HG03342 (cell line): ENCODE results near the gene MKNK2.

Experiments
- ATAC-seq: cut with Tn5 transposase; IDR thresholded peaks from one replicate; pipeline ENCODE4 v1.9.1; 2021; ENCODE audit warnings: mild to moderate bottlenecking, moderate library complexity; ENCODE audit not compliant: unreplicated experiment

The MKNK2 gene

DNA sequence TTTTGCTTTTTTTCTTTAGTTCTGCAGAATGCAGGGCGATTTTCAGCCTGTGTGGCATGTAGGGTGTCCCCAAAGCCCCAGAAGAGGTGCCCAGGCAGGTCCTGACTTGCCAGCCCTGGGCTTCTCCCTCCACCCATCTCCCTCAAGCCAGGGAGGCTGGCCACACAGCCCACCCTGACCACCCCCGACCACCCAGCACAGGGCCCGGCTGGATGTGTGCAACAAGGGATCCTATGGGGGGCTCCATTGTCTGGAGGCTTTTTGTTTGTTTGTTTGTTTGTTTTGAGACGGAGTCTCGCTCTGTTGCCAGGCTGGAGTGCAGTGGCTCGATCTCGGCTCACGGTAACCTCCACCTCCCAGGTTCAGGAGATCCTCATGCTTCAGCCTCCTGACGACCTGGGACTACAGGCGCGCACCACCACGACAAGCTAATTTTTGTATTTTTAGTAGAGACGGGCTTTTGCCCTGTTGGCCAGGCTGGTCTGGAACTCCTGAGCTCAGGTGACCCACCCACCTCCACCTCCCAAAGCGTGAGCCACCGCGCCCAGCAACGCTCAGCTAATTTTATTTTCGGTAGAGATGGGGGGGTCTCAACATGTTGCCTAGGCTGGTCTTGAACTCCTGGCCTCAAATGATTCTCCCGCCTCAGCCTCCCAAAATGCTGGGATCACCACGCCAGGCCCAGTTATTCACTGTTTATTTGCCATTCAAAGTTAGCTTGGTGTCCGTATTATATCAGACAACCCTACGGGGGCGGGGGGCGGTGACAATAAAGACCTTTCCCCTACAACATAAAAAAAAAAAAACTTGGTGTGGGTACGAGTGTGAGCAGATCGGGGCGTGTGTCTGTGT lies 7.8 kb upstream of the MKNK2 start:
- no peak for ATAC-seq

DNA sequence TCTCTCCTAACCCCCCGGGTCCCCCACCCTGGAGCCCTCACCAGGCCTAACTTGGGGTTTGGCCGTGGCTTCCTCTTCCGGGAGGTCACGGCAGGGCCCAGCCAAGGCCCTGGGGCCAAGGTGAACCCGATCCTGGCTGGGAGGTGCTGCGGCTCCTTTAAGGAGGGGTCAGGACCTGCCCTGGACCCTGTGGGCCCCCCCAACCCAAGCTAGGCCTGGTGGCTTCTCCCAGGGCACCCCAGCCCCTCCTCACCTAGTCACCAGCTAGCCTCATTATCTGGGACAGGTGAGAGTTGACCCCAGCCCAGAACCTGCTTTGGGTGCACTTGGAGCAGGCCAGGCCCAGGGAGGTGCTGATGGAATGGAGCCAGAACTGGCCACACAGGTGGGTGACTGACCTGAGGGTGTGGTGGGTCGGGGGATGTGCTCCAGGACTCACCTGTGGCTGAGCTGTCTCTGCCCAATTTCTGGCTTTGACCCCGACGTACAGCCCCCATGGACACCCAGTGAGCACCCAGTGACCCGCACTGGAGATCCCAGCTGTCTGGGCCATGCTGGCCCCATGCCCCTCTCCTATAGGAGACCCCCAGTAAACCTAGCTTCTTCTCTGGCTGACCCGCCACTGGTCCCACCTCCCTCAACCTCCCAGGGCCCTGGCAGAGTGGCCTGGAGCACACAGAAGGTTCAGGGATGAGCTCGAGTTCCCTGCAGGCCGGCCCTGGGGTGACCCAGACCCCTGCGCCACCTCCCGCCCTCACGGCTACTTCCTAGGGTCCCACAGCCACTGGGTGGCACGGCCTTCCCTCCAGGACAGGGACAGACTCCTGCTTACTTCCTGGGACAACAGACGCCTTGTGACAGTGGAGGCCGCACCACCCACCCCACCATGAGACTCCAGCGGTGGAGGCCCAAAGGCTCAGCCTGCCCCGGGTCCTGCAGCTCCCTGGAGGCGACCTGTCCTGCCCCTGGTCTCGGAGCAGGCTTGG lies 6.7 kb upstream of the MKNK2 start:
- ATAC-seq, result no peak

DNA sequence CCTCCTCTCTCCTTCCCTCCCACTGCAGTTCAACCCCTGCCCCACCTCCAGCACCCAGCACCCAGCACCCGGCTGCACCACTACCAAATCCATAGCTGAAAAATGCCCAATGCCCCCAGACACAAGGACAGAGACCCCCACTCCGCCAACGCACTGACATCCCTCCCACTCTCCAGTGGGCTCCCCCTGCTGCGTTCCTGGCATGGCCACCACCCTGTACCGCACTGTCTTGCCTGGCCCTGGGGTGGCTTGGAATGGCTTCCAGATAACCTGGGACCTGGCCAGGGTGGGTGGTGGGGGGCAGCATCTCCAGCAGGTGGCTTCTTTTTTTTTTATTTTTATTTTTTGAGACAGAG lies 5.8 kb upstream of the MKNK2 start:
- no peak for ATAC-seq

DNA sequence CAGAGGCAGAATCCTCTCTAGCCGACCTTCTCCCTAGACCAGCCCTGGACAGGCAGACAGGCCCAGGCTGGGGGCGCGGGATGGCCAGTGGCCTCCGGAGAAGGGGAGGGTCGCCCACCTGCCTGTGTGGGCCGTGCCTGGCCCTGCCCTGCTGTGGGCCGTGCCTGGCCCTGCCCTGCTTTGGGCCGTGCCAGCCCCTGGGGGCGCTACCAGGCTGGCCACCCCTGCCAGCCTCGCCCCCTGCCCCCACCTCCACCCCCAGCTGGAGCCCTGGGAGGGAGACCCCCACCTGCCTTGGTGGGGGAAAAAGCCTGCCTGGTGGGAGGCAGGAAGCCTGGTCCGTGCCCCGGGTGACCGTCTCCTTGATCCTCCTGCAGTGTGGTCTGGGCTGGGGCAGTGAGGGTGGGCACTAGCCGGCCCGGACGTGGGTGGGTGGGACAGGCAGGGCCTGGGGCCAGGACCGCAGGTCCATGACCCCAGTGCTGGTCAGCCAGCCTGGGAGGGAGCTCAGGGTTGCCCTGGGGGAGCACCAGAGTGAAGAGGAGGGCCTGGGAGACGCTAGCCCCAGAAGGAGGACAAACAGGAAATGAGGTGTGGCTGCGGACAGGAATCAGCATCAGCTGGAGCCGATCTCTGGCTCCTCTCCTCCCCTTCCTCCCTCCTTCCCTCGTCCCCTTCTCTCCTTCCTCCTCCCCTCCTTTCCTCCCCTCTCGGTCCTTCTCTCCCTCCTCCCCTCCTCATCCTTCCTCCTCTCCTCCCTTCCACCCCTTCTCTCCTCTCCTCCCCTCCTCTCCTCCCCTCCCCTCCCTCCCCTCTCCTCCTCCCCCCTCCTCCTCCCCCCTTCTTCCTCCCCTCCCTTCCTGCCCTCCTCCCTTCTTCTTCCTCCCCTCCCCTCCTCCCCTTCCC lies 5.1 kb upstream of the MKNK2 start:
- ATAC-seq, result no peak

DNA sequence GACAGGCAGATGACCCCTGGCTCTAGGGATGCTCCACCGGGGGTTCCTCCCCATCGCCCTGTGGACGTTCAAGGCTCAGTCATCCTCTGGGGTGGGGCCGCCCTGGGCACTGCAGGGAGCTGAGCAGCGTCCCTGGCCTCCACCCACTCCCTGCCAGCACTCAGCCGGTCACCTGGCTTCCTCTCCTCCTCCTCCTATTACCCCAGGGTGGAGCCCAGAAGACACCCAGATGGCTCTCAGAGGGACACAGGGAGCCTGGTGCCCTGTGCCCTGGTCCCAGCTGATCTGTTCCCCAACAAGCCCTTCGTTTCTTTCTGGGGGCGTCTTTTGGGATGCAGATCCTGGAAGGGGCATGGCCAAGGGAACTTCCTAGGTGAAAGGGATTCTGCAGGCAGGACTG lies 3.7 kb upstream of the MKNK2 start:
- ATAC-seq, result no peak

DNA sequence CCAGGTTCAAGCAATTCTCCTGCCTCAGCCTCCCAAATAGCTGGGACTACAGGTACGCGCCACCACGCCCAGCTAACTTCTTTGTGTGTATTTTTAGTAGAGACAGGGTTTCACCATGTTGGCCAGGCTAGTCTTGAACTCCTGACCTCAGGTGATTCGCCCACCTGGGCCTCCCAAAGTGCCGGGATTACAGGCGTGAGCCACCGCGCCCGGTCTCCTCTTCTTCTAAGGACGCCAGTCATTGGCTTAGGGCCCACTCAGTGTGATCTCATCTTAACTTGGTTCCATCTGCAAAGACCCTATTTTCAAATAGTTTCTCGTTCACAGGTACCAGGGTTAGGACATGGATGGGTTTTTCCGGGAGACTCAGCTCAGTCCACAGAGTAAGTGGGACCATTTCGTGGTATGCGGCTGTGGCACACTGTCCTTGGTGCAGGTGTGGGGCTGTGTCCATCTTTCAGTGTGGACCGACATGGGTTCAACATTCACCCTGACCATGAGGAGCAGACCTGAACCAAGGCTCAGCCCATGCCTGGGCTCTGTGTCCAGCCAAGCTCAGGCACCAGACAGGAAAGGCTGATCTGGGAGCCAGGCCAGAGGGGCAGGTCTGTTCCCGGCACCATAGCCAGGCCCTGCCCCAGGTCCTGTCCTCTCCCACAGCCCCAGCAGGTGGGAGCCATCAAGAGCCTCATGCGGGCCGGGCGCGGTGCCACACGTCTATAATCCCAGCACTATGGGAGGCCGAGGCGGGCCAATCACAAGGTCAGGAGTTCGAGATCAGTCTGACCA lies 2.8 kb upstream of the MKNK2 start:
- ATAC-seq, result no peak

DNA sequence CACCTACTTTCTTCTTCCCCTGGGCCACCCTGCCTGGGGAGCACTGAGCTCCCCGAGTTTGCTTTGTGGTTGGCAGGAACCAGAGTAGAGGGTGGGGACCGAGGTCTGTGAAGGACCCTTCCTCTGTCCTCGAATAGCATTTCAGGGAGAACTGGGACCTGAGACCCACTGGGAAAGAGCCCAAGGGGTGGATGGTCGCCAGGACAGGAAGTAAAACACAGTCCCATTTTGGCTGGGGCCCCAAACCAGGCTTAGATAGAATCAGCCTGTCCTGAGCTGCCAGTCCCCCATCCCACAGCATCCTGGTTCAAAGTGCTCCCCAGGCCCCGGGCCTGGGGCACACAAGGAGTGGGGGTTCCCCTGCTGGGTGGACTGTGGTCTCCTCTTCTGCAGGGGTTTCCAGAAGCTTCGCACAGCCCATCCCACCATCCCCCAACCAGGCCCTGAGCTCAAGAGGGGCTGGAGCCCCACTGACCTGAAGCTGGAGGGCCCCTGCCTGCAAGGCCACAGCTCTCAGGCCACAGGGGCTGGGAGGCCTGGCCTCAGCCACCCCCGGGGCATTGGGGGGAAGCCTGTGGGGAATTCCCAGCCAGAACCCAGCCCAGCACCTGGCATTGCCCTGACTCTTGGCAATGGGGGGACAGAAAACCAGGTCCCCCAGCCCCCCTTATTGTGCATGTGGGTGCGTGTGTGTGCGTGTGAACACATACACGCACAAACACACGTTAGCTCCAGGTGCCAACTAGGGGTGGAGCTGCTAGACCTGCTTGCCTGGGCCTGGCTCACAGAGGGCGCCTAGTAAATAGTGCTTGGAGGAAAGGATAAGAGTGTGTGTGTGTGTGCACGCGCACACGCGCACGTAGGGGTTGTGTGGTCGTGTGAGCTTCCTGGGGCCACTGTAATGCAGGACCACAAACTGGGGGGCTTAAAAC lies 995 bp upstream of the MKNK2 start:
- ATAC-seq, result no peak

DNA sequence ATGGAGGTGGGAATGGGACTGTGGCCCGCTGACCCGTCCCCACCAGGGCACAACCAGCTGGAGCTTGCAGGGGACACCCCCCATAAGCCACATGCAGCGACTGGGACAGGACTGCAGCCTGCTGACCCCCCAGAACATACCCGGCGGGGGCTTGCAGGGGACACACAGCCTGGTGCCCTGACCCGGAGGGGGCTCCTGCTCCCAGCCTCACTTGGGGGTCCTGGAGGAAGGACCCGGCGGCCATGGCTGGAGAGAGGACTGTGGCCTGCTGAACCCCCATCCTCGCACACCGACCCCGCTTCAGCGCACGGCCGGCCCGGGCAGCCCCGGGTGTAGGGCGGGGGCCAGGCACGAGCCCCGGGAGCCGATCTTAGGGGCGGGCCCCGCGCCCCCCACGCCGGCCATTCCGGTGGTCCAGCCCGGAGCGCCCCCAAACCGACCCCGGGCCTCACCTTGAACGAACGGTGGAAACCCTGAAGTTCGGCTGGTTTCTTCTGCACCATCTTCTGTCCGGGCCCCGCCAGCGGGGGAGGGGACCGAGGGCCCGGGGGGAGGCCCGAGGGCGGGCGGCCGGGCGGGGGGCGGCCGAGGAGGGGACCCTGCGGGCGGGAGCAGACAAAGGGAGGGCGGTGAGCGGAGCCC lies 574 bp downstream of the MKNK2 start:
- no peak for ATAC-seq

DNA sequence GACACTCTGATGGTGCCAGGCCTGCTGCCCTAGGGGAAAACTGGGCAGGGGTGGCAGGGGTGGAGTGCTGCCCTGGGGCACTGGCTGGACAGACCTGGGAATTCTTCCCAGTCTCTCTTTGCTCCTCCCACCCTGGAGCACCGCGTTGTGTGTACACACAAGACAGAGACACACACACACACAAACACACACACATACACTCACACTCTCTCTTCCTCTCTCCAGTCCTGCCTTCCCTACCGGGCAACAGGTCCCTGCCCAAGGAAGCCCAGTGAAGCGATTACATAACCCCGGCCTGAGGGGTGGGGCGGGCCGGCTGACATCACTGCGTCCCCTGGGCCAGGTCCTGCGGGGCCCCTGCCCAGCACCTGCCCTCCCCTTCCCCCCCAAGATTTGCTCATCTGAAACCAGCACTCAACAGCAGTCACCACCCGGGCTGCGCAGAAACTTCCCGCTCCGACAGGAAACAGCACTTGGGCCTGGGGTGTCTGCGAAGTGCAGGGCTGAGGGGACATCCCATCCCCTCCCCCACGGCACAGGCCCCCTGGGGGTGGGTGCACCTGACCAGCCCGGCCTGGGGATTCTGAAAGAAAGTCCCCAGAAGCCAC lies 1.2 kb downstream of the MKNK2 start:
- ATAC-seq, result no peak

DNA sequence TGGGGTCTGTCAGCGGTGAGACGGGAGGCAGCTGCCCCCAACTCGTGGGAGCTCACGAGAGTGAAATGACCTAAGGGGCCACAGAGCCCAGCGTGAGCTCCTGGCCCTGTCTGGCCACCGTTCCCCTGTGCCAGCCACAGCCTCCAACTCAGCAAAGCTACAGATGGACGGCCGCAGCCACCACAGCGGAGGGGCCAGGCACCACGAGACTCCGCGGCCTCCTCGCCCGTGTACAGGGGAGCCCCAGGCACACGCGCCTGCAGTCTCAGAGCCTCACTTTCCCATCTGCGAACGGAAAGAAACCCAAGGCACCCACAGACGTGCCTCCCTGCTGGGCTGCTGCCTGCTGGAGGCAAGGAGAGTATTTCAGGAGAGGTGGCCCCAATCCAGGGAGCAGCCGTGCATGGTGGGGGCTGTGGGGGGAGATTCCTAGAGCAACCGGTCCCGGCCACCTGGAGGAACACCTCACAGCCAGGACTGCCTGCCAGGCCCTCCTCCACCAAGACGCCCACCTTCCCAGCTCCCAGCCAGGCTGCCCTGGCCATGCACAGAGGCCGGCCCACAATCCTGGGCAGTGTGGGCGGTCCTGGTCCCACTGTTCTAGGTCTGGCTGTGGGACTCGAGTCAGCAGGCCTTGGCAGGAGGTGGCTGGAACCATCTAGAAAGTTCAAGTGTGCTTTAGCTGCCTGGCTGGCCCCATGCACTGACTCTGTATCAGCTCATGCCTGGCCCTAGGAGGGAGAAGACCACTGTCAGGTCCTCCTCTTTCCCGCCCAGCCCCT lies 1.9 kb downstream of the MKNK2 start:
- no peak for ATAC-seq

DNA sequence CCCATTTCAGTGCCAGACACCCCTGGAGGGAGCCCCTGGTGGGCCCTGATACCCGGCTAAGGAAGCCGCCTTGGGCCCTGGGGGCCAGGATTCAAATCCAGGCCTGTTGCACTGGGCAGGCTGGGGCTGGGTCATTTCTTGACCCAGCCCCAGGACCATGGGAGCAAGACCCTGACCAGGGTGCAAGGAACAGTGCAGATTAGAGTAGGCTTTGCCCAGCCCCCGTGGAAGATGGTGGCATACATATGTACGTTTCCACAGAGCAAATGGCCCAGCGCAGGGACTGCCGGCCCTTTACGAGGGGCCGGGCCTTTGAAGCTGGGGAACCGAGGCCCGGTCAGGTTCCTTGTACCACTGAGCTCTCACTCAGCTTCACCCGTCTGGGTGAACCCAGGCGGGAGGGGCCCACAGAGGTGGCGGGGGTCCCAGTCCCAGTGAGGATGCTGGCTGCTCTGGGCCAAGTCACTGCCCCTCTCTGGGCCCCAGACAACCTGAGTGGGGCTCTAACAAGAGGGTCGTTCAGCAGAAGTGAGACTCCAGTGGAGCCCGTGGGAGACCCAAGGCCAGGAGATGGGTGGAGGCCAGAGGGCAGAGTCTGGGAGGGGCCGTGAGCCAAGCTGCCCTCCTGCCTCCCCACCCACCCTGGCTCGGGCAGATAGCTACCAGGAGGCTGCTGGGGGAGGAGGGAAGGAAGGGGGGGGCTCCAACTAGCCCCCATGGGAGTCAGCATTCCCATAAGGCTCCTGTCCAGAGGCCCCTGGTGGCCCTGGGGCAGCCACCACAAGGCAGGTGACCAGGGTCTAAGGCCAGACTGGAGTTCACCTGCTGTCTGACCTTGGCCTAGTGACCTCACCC lies 2.7 kb downstream of the MKNK2 start:
- no peak for ATAC-seq

DNA sequence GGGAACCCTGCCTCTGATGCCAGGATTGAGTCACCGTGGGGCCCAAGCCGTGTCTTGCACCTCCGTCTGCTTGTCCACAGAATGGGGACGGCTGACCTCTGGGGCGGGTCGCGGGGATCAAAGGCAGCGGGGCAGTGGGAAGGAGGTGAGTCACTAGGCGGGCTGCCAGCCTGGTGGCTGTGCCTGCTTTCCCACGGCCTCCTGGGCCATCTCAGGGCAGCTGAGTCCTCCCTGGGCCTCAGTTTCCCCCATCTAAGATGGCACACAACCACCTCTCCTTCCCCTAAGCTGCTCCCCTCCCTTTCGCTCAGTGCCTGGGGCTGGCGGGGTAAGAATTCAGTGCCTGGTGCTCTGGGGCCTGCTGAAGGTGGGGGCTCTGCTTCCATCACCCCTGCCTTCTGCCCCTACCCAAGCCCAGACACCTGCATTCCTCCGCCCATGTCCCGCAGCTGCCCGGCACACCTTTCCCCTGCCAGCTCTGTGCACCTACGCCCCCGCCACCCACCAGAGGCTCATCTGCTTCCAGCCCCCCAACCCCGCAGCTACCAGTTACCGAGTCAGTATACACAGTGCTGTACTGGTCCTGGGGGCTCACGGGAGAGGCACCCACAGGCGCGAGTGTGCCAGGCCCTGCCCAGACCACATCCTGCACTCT lies 3.5 kb downstream of the MKNK2 start:
- ATAC-seq, result no peak

DNA sequence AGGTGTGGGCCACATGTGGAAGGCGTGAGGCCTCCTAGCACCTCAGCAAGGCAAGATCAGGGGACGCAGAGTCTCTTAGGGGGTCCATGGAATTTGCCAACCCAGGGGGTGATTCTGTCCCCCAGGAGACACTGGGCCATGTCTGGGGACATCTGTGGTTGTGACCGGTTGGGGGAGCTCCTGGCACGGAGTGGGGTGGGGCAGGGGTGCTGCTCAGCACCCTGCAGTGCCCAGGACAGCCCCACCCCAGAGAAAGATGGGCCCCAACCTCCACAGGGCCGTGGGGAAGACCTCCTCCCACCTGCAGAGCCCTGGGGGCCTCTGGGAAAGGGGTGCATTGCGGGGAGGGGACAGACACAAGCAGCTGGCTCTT lies 4.0 kb downstream of the MKNK2 start:
- ATAC-seq, result no peak

DNA sequence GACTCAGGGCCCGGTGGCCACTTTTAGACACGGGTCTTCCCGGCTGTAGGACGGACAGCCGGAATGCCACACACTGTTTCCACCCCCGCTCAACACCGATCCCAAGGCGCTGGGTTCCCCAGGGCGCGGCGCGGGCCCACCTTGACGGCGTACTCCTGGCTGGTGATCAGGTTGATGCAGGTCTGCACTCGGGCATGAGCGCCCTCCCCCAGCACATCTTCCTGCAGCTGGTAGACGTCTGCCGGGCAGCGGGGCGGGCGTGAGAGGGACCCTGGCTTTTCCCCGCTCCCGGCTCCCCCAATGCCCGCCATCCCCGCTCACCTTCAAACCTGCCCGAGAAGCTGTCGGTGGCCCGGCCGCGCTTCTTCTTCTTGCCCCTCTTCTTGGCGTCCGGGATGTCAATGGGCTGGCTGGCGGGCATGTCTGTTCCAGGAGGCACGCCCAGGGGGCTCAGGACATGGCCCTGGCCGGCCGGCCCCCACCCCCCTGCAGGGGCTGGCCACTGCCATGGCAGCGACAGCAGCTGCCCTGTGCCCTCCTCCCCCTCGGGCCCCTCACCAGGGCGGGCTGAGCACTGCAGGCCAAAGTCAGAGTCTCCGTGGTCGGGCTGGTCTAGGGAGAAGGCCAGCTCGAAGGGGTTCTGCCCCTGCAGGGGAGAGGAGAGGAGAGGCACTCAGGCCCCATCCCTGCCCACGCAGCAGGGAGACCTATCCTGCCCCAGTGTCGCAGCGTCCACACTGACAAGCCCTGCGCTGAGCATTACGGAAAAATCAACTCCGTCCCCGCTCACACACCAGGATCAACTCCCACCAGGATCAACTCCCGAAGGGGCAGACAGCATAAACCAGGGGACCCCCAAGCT lies 4.8 kb downstream of the MKNK2 start:
- no peak for ATAC-seq

DNA sequence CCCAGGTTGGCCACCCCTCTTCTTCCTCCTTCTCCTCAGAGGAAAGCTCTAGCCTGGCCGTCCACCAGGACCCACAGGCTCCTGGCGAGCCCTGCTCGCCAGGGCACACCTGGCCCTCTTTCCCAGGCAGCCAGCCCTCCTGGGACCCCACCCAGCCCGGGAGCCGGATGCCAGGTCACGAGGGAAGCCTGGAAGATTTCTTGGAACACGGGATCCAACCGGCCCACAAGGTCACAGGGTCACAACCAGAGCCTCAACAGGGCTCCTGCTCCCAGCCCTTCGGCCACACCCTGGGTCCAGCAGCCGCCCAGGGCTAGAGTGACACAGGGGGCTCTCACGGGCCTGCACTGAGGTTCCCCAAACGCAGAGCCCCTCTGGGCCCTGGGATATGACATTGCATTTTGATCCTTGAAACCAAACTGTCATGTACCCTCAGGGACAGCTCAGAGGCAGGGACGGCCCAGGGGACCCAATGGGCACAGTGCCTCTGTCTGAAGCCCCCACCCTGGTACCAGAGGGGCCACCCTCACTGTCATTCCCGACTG lies 5.5 kb downstream of the MKNK2 start:
- ATAC-seq, result no peak
